Kidney (tissue), 14 donors: Measurements from ENCODE around the gene SLC39A11. TPM values are rescaled to one million over a fixed set of nuclear protein-coding genes. Genes with fewer than 3 reads are reported as not detected.

Experiments used
- DNase-seq, 5 donors: peaks; one replicate each; pipeline ENCODE4 v3.0.0-alpha.2; 2013 to 2020
- FAIRE-seq: peaks from 2 replicates; lab custom pipeline; 2012; peaks lifted over from hg19 to GRCh38; lab: Jason Lieb, UNC
- H3K27ac ChIP-seq, 2 donors: one replicate each; pipeline ENCODE4 v1.7.0; 2013; ENCODE audit warnings: low read depth in 2 of 2, low read length in 2 of 2, inconsistent platforms in 1 of 2
- H3K27me3 ChIP-seq: one replicate; pipeline ENCODE4 v1.7.1; 2013; ENCODE audit warnings: low read length, inconsistent platforms; ENCODE audit not compliant: control insufficient read depth, insufficient read depth
- H3K36me3 ChIP-seq, 3 donors: one replicate each; pipeline versions ENCODE4 v1.7.0 to v1.7.1; 2013; ENCODE audit warnings: low read length in 3 of 3, control low read depth in 1 of 3, inconsistent platforms in 1 of 3; ENCODE audit not compliant: insufficient read depth in 3 of 3, control insufficient read depth in 2 of 3
- H3K4me1 ChIP-seq, 3 donors: one replicate each; pipeline versions ENCODE4 v1.7.0 to v1.7.1; 2013; ENCODE audit warnings: low read length in 3 of 3, inconsistent platforms in 1 of 3, low read depth in 1 of 3; ENCODE audit not compliant: control insufficient read depth in 2 of 3, insufficient read depth in 2 of 3
- H3K4me3 ChIP-seq, 3 donors: one replicate each; pipeline versions ENCODE4 v1.7.0 to v1.8.1; 2013; ENCODE audit warnings: low read length in 3 of 3, control low read depth in 1 of 3, inconsistent platforms in 1 of 3
- H3K9ac ChIP-seq, 3 donors: one replicate each; pipeline versions ENCODE4 v1.7.0 to v1.7.1; 2013; ENCODE audit warnings: low read length in 3 of 3, control low read depth in 1 of 3, inconsistent platforms in 1 of 3
- H3K9me3 ChIP-seq, 3 donors: one replicate each; pipeline versions ENCODE4 v1.7.0 to v1.7.1; 2013; ENCODE audit warnings: low read length in 3 of 3, control low read depth in 1 of 3, inconsistent platforms in 1 of 3; ENCODE audit not compliant: control insufficient read depth in 2 of 3, insufficient read depth in 1 of 3
- intact Hi-C: fragments of 100-400 bp; cut with DNase I; formaldehyde crosslinking; loops from one replicate; pipeline ENCODE4 v1.11.1; 2022
- polyA plus RNA-seq: library from polyadenylated mRNA; stranded (reverse); fragments of 350-450 nt; fragmentation: Illumina TruSeq; extraction: RNeasy Lipid Tissue Mini Kit (QIAGEN cat#74804); gene quantifications from one replicate; pipeline ENCODE4 v1.2.3, GENCODE V29; 2014; ENCODE audit warnings: low read depth, low replicate concordance; ENCODE audit not compliant: insufficient read depth
- total RNA-seq: library from RNA; stranded (reverse); fragmentation: NEBNext Ultra II Directional; extraction: Animal tissue kit (Norgen Biotek cat#: 25700); gene quantifications from one replicate; pipeline ENCODE4 v1.2.1, GENCODE V29; 2021
- TF ChIP-seq, protein P1 (sequence below): IDR thresholded peaks from 3 replicates; pipeline ENCODE4 v1.5.1; 2012; ENCODE audit warnings: mild to moderate bottlenecking, moderate library complexity, borderline replicate concordance; ENCODE audit not compliant: insufficient read depth; ENCODE audit errors: extremely low read depth
- donor health status: control.
- donor health status: control.
- donor health status: control.
- donor health status: control.
- donor health status: control.
- donor health status: DM: yes; HTN: yes; CAD: no.
- donor health status: Normal renal cell carcinoma (clear cell type).

Gene SLC39A11
- total and polyA plus RNA-seq, 2 donors from 2014 or later: 19.7 to 37.2 TPM

DNA sequence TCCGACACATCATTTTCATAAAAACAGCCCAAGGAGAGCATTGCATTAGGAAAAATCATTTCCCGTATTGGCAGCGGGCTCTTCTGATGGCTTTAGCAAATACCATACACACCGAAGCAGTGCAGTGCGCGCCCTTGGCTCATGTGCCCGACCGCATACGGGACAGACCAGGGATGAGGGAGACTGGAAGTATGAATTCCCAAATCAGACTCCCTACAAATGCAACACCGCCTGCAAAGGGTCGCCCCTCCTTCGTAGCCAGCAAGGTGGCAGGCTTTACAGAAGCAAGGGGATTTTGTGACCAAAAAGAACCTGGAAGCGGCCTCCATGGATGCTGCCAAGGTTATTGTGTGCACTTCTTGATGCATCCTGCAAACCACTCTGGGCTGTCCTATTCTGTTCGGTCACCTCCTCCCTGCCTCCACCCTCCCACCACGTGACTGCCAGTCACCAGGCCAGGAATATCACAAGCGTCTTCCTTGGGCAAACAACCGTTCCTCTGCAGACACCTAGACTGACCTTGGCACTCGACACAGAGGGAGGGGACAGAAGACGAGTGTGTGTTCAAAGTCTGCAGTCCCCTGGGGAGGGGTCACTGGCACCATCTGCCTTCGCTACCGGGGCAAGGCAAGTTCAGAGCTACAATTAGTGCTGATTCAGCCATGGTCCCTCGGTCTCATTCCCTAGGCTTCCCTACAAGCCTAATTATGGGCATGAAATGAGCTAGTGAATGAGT, 460.4 kb downstream of the SLC39A11 start:
- no peak for FAIRE-seq
- peak in 3 of 5 donors; percentile 46 to 67 (median 61) for DNase-seq
- TF ChIP-seq, protein P1, sequence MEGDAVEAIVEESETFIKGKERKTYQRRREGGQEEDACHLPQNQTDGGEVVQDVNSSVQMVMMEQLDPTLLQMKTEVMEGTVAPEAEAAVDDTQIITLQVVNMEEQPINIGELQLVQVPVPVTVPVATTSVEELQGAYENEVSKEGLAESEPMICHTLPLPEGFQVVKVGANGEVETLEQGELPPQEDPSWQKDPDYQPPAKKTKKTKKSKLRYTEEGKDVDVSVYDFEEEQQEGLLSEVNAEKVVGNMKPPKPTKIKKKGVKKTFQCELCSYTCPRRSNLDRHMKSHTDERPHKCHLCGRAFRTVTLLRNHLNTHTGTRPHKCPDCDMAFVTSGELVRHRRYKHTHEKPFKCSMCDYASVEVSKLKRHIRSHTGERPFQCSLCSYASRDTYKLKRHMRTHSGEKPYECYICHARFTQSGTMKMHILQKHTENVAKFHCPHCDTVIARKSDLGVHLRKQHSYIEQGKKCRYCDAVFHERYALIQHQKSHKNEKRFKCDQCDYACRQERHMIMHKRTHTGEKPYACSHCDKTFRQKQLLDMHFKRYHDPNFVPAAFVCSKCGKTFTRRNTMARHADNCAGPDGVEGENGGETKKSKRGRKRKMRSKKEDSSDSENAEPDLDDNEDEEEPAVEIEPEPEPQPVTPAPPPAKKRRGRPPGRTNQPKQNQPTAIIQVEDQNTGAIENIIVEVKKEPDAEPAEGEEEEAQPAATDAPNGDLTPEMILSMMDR: no peak
- Histone ChIP-seq H3K27me3 (no peaks in the 10 kb centered on the region), H3K4me1 (no peaks in the 10 kb centered on the region), H3K36me3 (no peaks in the 10 kb centered on the region), H3K9ac (no peak overlapping the region), H3K27ac (no peak overlapping the region), H3K4me3 (no peak overlapping the region), H3K9me3 (peaks cover 0 to 2% (median 0%) of the 10 kb centered on the region in 3 donors)
- intact Hi-C loops: no loop called here

DNA sequence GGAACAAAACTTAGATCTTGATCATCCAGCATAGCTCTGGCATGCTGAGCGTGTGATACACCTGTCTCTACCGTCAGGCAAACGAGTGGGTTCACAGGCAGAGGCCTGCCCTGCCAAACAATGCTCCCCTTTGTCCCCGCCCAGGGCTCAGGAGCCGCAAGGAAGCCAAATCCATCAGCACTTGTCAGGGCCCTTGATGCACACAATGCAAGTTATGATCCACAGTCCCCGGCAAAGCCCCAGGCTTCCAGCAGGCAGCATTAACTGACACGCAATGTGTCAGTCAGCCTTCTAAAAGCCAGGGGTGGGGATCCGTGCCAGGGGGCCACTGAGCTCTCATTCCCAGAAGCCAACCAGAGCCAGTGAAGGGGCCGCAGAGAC, 460.9 kb downstream of the SLC39A11 start:
- intact Hi-C loops: no loop called here
- DNase-seq (no peak), FAIRE-seq (no peak)
- no peaks in the 10 kb centered on the region for H3K27me3 ChIP-seq
- no peaks in the 10 kb centered on the region for H3K4me1 ChIP-seq
- TF ChIP-seq, protein P1: no peak
- H3K9me3 ChIP-seq: peaks cover 0 to 2% (median 0%) of the 10 kb centered on the region in 3 donors
- no peaks in the 10 kb centered on the region for H3K36me3 ChIP-seq
- no peak overlapping the region for H3K27ac ChIP-seq
- H3K9ac ChIP-seq: no peak overlapping the region
- no peak overlapping the region for H3K4me3 ChIP-seq

DNA sequence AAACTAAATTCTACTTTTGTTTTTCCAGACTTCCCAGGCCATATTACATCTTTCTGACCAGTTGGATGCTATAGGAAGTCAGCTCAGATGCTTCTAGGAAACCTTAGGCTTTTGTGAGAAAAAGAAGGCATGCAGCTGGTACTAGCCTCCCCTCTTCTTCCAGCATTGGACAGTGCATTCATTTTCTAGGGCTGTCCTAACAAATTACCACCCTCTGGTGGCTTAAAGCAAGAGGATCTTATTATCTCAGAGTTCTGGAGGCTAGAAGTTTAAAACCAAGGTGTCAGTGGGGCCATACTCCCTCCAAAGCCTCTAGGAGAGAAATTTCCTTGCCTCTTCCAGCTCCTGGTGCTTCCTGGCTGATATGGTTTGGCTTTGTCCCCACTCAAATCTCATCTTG, 467.8 kb downstream of the SLC39A11 start:
- FAIRE-seq (no peak), DNase-seq (no peak)
- Histone ChIP-seq H3K9ac (no peak overlapping the region), H3K4me1 (no peaks in the 10 kb centered on the region), H3K9me3 (peaks cover 0 to 2% (median 0%) of the 10 kb centered on the region in 3 donors), H3K4me3 (no peak overlapping the region), H3K27ac (no peak overlapping the region), H3K27me3 (no peaks in the 10 kb centered on the region), H3K36me3 (no peaks in the 10 kb centered on the region)
- TF ChIP-seq, protein P1: no peak
- intact Hi-C loops: no loop called here

DNA sequence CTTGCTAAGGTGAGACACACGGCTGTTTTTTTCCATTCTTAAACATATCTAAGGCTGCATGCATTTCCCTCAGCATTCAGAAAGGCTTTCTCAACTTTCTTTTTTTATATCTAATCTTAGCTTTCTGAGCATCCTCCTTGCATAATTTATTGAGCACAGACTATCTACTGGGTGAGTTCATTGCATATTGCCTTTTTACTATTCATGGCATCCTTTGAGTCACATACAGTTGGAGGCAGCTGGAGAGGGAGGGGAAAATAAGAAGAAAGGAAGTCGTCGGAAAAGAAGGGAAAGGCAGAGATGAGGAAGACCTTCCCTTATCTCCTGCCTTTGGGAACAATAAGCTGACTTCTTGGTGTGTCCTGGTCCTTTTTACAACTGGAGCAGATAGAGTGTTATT, 468.3 kb downstream of the SLC39A11 start:
- TF ChIP-seq, protein P1: no peak
- H3K4me3 ChIP-seq: no peak overlapping the region
- no peaks in the 10 kb centered on the region for H3K27me3 ChIP-seq
- no peak for FAIRE-seq
- DNase-seq: no peak
- H3K27ac ChIP-seq: no peak overlapping the region
- intact Hi-C loops: no loop called here
- no peaks in the 10 kb centered on the region for H3K4me1 ChIP-seq
- H3K9me3 ChIP-seq: peaks cover 0 to 2% (median 0%) of the 10 kb centered on the region in 3 donors
- H3K9ac ChIP-seq: no peak overlapping the region
- H3K36me3 ChIP-seq: no peaks in the 10 kb centered on the region
